ENCODE data around the gene COLGALT1.

Gene COLGALT1

GRCh38 chr19:17607936-17608335 lies 52.5 kb downstream of the COLGALT1 start:
- Histone ChIP-seq H3K9me2 (replicated peaks; ENCODE audit: control insufficient read depth, low read length) (no peaks in the 10 kb centered on the region), H3K4me3 (ENCODE audit: low read length) (no peak overlapping the region), H3K4me1 (ENCODE audit: control insufficient read depth, low read length) (peaks cover 30% of the 10 kb centered on the region), H3K27me3 (ENCODE audit: control insufficient read depth, low read length) (peaks cover 4% of the 10 kb centered on the region), H4K20me1 (ENCODE audit: control insufficient read depth, insufficient read depth, low read depth, low read length) (no peaks in the 10 kb centered on the region), H3K9me3 (ENCODE audit: control insufficient read depth, insufficient read depth, low read length) (no peaks in the 10 kb centered on the region), H3F3A (ENCODE audit: control insufficient read depth, insufficient read depth) (peaks cover 15% of the 10 kb centered on the region), H3K27ac (ENCODE audit: low read depth, low read length) (no peak overlapping the region), H3K4me2 (ENCODE audit: low read length) (no peak overlapping the region), H3K36me3 (ENCODE audit: control insufficient read depth, low read length) (no peaks in the 10 kb centered on the region), H3K79me2 (ENCODE audit: control insufficient read depth, low read length) (no peaks in the 10 kb centered on the region)
- TF ChIP-seq EZH2phosphoT487 (IDR thresholded peaks at IDR 0.05; ENCODE audit: borderline replicate concordance, low read length) (no peak), CTCF (IDR thresholded peaks at IDR 0.05; ENCODE audit: low read depth, low read length, poor library complexity, severe bottlenecking) (no peak)

GRCh38 chr19:17610384-17610783 lies 54.9 kb downstream of the COLGALT1 start:
- Histone ChIP-seq H3K4me3 (ENCODE audit: low read length) (no peak overlapping the region), H3F3A (ENCODE audit: control insufficient read depth, insufficient read depth) (peaks cover 5% of the 10 kb centered on the region), H3K36me3 (ENCODE audit: control insufficient read depth, low read length) (no peaks in the 10 kb centered on the region), H4K20me1 (ENCODE audit: control insufficient read depth, insufficient read depth, low read depth, low read length) (no peaks in the 10 kb centered on the region), H3K9me2 (replicated peaks; ENCODE audit: control insufficient read depth, low read length) (no peaks in the 10 kb centered on the region), H3K9me3 (ENCODE audit: control insufficient read depth, insufficient read depth, low read length) (no peaks in the 10 kb centered on the region), H3K27ac (ENCODE audit: low read depth, low read length) (no peak overlapping the region), H3K4me2 (ENCODE audit: low read length) (no peak overlapping the region), H3K4me1 (ENCODE audit: control insufficient read depth, low read length) (peaks cover 27% of the 10 kb centered on the region), H3K27me3 (ENCODE audit: control insufficient read depth, low read length) (no peaks in the 10 kb centered on the region), H3K79me2 (ENCODE audit: control insufficient read depth, low read length) (no peaks in the 10 kb centered on the region)
- TF ChIP-seq CTCF (IDR thresholded peaks at IDR 0.05; ENCODE audit: low read depth, low read length, poor library complexity, severe bottlenecking) (no peak), EZH2phosphoT487 (IDR thresholded peaks at IDR 0.05; ENCODE audit: borderline replicate concordance, low read length) (no peak)

GRCh38 chr19:17611462-17612244 lies 56.2 kb downstream of the COLGALT1 start:
- H3K27me3 ChIP-seq (ENCODE audit: control insufficient read depth, low read length) = peaks cover 8% of the 10 kb centered on the region
- no peaks in the 10 kb centered on the region for H3K9me3 ChIP-seq (ENCODE audit: control insufficient read depth, insufficient read depth, low read length)
- no peaks in the 10 kb centered on the region for H4K20me1 ChIP-seq (ENCODE audit: control insufficient read depth, insufficient read depth, low read depth, low read length)
- H3K9me2 ChIP-seq (replicated peaks; ENCODE audit: control insufficient read depth, low read length) = no peaks in the 10 kb centered on the region
- no peak overlapping the region for H3K4me3 ChIP-seq (ENCODE audit: low read length)
- peaks cover 5% of the 10 kb centered on the region for H3F3A ChIP-seq (ENCODE audit: control insufficient read depth, insufficient read depth)
- H3K27ac ChIP-seq (ENCODE audit: low read depth, low read length) = no peak overlapping the region
- H3K36me3 ChIP-seq (ENCODE audit: control insufficient read depth, low read length) = no peaks in the 10 kb centered on the region
- H3K4me1 ChIP-seq (ENCODE audit: control insufficient read depth, low read length) = peaks cover 21% of the 10 kb centered on the region
- TF ChIP-seq CTCF (IDR thresholded peaks at IDR 0.05; ENCODE audit: low read depth, low read length, poor library complexity, severe bottlenecking) = no peak
- TF ChIP-seq EZH2phosphoT487 (IDR thresholded peaks at IDR 0.05; ENCODE audit: borderline replicate concordance, low read length) = no peak
- no peaks in the 10 kb centered on the region for H3K79me2 ChIP-seq (ENCODE audit: control insufficient read depth, low read length)
- peak overlapping the region; percentile 28; the same call in 1 of the 2 replicates for H3K4me2 ChIP-seq (ENCODE audit: low read length)
